GM21528 (cell line): ENCODE measurements around the gene TYRP1.

Experiments used
- ATAC-seq: cut with Tn5 transposase; IDR thresholded peaks from one replicate; pipeline ENCODE4 v1.9.1; 2021; ENCODE audit warnings: mild to moderate bottlenecking, moderate library complexity; ENCODE audit not compliant: unreplicated experiment, low FRiP score

TYRP1 gene

GRCh38 chr9:12695474-12695873, 2.3 kb downstream of the TYRP1 start:
- ATAC-seq = no peak

- ATAC-seq = no peak
Measured at GRCh38 chr9:12696931-12697622, 3.9 kb downstream of the TYRP1 start.

GRCh38 chr9:12697719-12698118, 4.5 kb downstream of the TYRP1 start:
- ATAC-seq = no peak

GRCh38 chr9:12698266-12698665, 5.1 kb downstream of the TYRP1 start:
- ATAC-seq = no peak

- ATAC-seq = no peak
Measured at GRCh38 chr9:12698986-12699385, 5.8 kb downstream of the TYRP1 start.

GRCh38 chr9:12699529-12699928, 6.3 kb downstream of the TYRP1 start:
- no peak for ATAC-seq

GRCh38 chr9:12701126-12701525, 7.9 kb downstream of the TYRP1 start:
- ATAC-seq = no peak

- no peak for ATAC-seq
Measured at GRCh38 chr9:12702160-12702758, 9.1 kb downstream of the TYRP1 start.

GRCh38 chr9:12703996-12704395, 10.8 kb downstream of the TYRP1 start:
- ATAC-seq = no peak

GRCh38 chr9:12705738-12706391, 12.7 kb downstream of the TYRP1 start:
- no peak for ATAC-seq

GRCh38 chr9:12708562-12709298, 15.5 kb downstream of the TYRP1 start:
- no peak for ATAC-seq

- no peak for ATAC-seq
Measured at GRCh38 chr9:12712532-12712931, 19.3 kb downstream of the TYRP1 start.

GRCh38 chr9:12715268-12715667, 22.1 kb downstream of the TYRP1 start:
- no peak for ATAC-seq

- no peak for ATAC-seq
Measured at GRCh38 chr9:12716823-12717600, 23.8 kb downstream of the TYRP1 start.

GRCh38 chr9:12717907-12718306, 24.7 kb downstream of the TYRP1 start:
- ATAC-seq = no peak

- ATAC-seq = no peak
Measured at GRCh38 chr9:12718482-12719026, 25.4 kb downstream of the TYRP1 start.

GRCh38 chr9:12719431-12719830, 26.2 kb downstream of the TYRP1 start:
- ATAC-seq = no peak

- ATAC-seq = no peak
Measured at GRCh38 chr9:12720551-12720950, 27.4 kb downstream of the TYRP1 start.

GRCh38 chr9:12722131-12722530, 28.9 kb downstream of the TYRP1 start:
- ATAC-seq = no peak

GRCh38 chr9:12723409-12724028, 30.3 kb downstream of the TYRP1 start:
- no peak for ATAC-seq
